OCI-LY7 (cell line): ENCODE results near the gene AIRE. TPM values are rescaled to one million over a fixed set of nuclear protein-coding genes. Genes with fewer than 3 reads are reported as not detected.

ENCODE experiments used
- BruUV-seq: library from RNA; stranded (reverse); fragments of 400-500 nt; replicated peaks from 2 replicates; lab custom pipeline; 2021; lab: Mats Ljungman, UMichigan
- CTCF ChIA-PET: fragments of 300-600 bp; sonication (Branson Sonifier 250); formaldehyde crosslinking; loops from one replicate; lab custom pipeline; 2022; ENCODE audit warnings: antibody characterized with exemption; ENCODE audit not compliant: unreplicated experiment; lab: Charles Lee
- POLR2A ChIA-PET: fragments of 300-600 bp; sonication (Branson Sonifier 250); formaldehyde crosslinking; loops from one replicate; lab custom pipeline; 2022; ENCODE audit warnings: antibody characterized with exemption; lab: Charles Lee
- DNase-seq: peaks from one replicate; pipeline ENCODE4 v3.0.0-alpha.2; 2015; ENCODE audit warnings: low spot score
- H2AFZ ChIP-seq: fragments of 200-600 bp; sonication (generic), shearing (Covaris generic); 2 replicates; pipeline ENCODE4 v1.6.1; 2014; ENCODE audit warnings: mild to moderate bottlenecking, antibody characterized with exemption, low read length, moderate library complexity
- H3K27ac ChIP-seq: fragments of 200-600 bp; sonication (generic); 2 replicates; pipeline ENCODE4 v1.5.1; 2014; ENCODE audit warnings: mixed run types, low read depth, mild to moderate bottlenecking, moderate library complexity, low read length, inconsistent platforms; ENCODE audit not compliant: poor library complexity, severe bottlenecking
- H3K36me3 ChIP-seq: fragments of 200-600 bp; sonication (generic); 2 replicates; pipeline ENCODE4 v1.6.1; 2014; ENCODE audit warnings: mild to moderate bottlenecking, antibody characterized with exemption, low read length, moderate library complexity, mixed read lengths; ENCODE audit not compliant: insufficient read depth
- H3K4me1 ChIP-seq: fragments of 200-600 bp; sonication (generic); 2 replicates; pipeline ENCODE4 v1.5.1; 2014; ENCODE audit warnings: mild to moderate bottlenecking, low read length; ENCODE audit not compliant: insufficient read depth, poor library complexity, severe bottlenecking
- H3K4me2 ChIP-seq: fragments of 200-600 bp; sonication (generic); 2 replicates; pipeline ENCODE4 v1.6.1; 2014; ENCODE audit warnings: mild to moderate bottlenecking, low read length
- H3K4me3 ChIP-seq: fragments of 200-600 bp; sonication (generic); 2 replicates; pipeline ENCODE4 v1.5.1; 2014; ENCODE audit warnings: mild to moderate bottlenecking, low read depth, low read length; ENCODE audit not compliant: poor library complexity, severe bottlenecking
- H3K79me2 ChIP-seq: fragments of 200-600 bp; sonication (generic); 2 replicates; pipeline ENCODE4 v1.6.1; 2016; ENCODE audit warnings: low read depth, mild to moderate bottlenecking, low read length, moderate library complexity, mixed read lengths; ENCODE audit not compliant: insufficient read depth
- H3K9me2 ChIP-seq: fragments of 200-600 bp; sonication (generic); 2 replicates; pipeline ENCODE4 v1.6.1; 2016; ENCODE audit warnings: mild to moderate bottlenecking, low read length, mixed read lengths; ENCODE audit not compliant: insufficient read depth
- H3K9me3 ChIP-seq: fragments of 200-600 bp; sonication (generic); 2 replicates; pipeline ENCODE4 v1.6.1; 2014; ENCODE audit warnings: mild to moderate bottlenecking, mixed run types, low read length, mixed read lengths
- H4K20me1 ChIP-seq: fragments of 200-600 bp; sonication (generic); 2 replicates; pipeline ENCODE4 v1.6.1; 2014; ENCODE audit warnings: mild to moderate bottlenecking, antibody characterized with exemption, low read length, moderate library complexity, mixed read lengths; ENCODE audit not compliant: insufficient read depth
- EZH2phosphoT487 ChIP-seq: fragments of 200-600 bp; sonication (generic); IDR thresholded peaks from 2 replicates; pipeline ENCODE4 v1.6.1; 2018; ENCODE audit warnings: low read depth, borderline replicate concordance, mild to moderate bottlenecking, mixed run types, antibody characterized with exemption, low read length, moderate library complexity, mixed read lengths
- intact Hi-C: fragments of 100-400 bp; cut with micrococcal nuclease; formaldehyde crosslinking; loops from one replicate; pipeline ENCODE4 v1.10.0; 2022; ENCODE audit not compliant: unreplicated experiment
- total RNA-seq, 2 experiments: library from RNA; depleted of rRNA in 1 of 2; stranded (reverse); fragments of >200 nt in 1 of 2; shearing (Covaris generic) in 1 of 2; gene quantifications; 2 replicates each; pipeline ENCODE4 v1.2.3, GENCODE V29; 2014 to 2022
- TF ChIP-seq, protein P1 (sequence below): fragments of 200-600 bp; sonication (generic); conservative IDR thresholded peaks from 2 replicates; pipeline ENCODE4 v1.5.1; 2014; ENCODE audit warnings: mild to moderate bottlenecking, antibody characterized with exemption, low read length, moderate library complexity, mixed read lengths

The AIRE gene
- total RNA-seq, 2 experiments from 2014 or later: not detected

GRCh38 chr21:44335266-44336059 is 49.8 kb downstream of the AIRE start:
- no peaks in the 10 kb centered on the region for H4K20me1 ChIP-seq
- no peaks in the 10 kb centered on the region; the same call in 1 of the 2 replicates for H3K36me3 ChIP-seq
- H3K79me2 ChIP-seq: no peaks in the 10 kb centered on the region
- H3K27ac ChIP-seq: no peak overlapping the region
- peaks cover 12% of the 10 kb centered on the region for H3K4me1 ChIP-seq
- TF ChIP-seq EZH2phosphoT487: no peak
- TF ChIP-seq, protein P1, sequence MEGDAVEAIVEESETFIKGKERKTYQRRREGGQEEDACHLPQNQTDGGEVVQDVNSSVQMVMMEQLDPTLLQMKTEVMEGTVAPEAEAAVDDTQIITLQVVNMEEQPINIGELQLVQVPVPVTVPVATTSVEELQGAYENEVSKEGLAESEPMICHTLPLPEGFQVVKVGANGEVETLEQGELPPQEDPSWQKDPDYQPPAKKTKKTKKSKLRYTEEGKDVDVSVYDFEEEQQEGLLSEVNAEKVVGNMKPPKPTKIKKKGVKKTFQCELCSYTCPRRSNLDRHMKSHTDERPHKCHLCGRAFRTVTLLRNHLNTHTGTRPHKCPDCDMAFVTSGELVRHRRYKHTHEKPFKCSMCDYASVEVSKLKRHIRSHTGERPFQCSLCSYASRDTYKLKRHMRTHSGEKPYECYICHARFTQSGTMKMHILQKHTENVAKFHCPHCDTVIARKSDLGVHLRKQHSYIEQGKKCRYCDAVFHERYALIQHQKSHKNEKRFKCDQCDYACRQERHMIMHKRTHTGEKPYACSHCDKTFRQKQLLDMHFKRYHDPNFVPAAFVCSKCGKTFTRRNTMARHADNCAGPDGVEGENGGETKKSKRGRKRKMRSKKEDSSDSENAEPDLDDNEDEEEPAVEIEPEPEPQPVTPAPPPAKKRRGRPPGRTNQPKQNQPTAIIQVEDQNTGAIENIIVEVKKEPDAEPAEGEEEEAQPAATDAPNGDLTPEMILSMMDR: no peak
- no peak overlapping the region for H2AFZ ChIP-seq
- no peak overlapping the region for H3K4me3 ChIP-seq
- H3K9me2 ChIP-seq: no peaks in the 10 kb centered on the region
- H3K9me3 ChIP-seq: no peaks in the 10 kb centered on the region
- ChIA-PET CTCF (no interaction called here), POLR2A (no interaction called here)
- no peak for DNase-seq
- intact Hi-C loops: loop anchor here (5.0 kb wide), 1 partner anchor 1307 kb away; the partner anchor contains the start of gene PCBP3
- no peak overlapping the region for H3K4me2 ChIP-seq
- BruUV-seq: no TSS peak

DNA sequence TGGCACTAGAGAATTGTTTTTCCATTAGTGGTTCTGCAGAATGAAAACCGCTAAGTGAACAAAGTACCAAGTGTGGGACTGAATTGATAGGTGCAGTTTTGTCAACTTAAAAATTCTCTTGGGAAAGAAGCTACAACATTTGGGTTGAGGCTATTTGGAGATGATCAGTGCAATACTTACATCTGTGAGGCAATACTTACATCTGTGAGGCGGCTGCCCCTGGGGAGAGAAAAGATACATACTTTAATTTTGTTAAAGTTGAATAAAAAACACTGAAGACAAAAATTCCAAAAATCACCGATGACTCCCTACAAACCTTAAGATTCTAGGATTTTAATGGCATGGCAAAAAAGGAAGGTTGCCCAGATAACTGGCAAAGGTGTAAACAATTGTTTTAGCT is 51.8 kb downstream of the AIRE start:
- Histone ChIP-seq H3K27ac (no peak overlapping the region), H3K4me2 (no peak overlapping the region), H3K9me2 (no peaks in the 10 kb centered on the region), H3K9me3 (no peaks in the 10 kb centered on the region), H2AFZ (no peak overlapping the region), H4K20me1 (no peaks in the 10 kb centered on the region), H3K4me3 (no peak overlapping the region), H3K79me2 (no peaks in the 10 kb centered on the region), H3K4me1 (peaks cover 14% of the 10 kb centered on the region), H3K36me3 (no peaks in the 10 kb centered on the region; the same call in 1 of the 2 replicates)
- TF ChIP-seq EZH2phosphoT487: no peak
- TF ChIP-seq, protein P1: no peak
- no TSS peak for BruUV-seq
- DNase-seq: no peak
- POLR2A ChIA-PET: no interaction called here
- CTCF ChIA-PET: interaction anchor here (0.6 kb wide), 1 partner anchor 16 kb away, joined by 3 read pairs; the partner anchor contains the start of gene TRPM2
- intact Hi-C loops: loop anchor here (5.0 kb wide), 1 partner anchor 1305 kb away; the partner anchor contains the start of gene PCBP3
